Tibial nerve (tissue), 4 donors: ENCODE measurements around the gene MCC. TPM values are rescaled to one million over a fixed set of nuclear protein-coding genes. Genes with fewer than 3 reads are reported as not detected.

ENCODE experiments used
- DNase-seq, 2 donors: peaks; one replicate each; pipeline ENCODE4 v3.0.0-alpha.2; 2019; ENCODE audit warnings: low spot score in 2 of 2
- H3K27ac ChIP-seq, 4 donors: fragments of 200-600 bp; sonication (generic) in 3 of 4; one replicate each; pipeline ENCODE4 v1.5.1; 2017 to 2019; ENCODE audit warnings: mild to moderate bottlenecking in 1 of 4
- H3K27me3 ChIP-seq, 2 donors: fragments of 200-600 bp; sonication (generic) in 1 of 2; one replicate each; pipeline versions ENCODE4 v1.5.1 to v1.6.0; 2017 to 2019
- H3K36me3 ChIP-seq, 3 donors: fragments of 200-600 bp; sonication (generic); one replicate each; pipeline ENCODE4 v1.5.1; 2018 to 2019
- H3K4me1 ChIP-seq, 4 donors: fragments of 200-600 bp; sonication (generic) in 3 of 4; one replicate each; pipeline ENCODE4 v1.5.1; 2017 to 2019
- H3K4me3 ChIP-seq, 4 donors: fragments of 200-600 bp; sonication (generic) in 3 of 4; one replicate each; pipeline ENCODE4 v1.5.1; 2017 to 2019; ENCODE audit warnings: mild to moderate bottlenecking in 1 of 4, moderate library complexity in 1 of 4
- H3K9me3 ChIP-seq, 4 donors: fragments of 200-600 bp; sonication (generic) in 3 of 4; one replicate each; pipeline ENCODE4 v1.5.1; 2017 to 2019
- CTCF ChIP-seq, 5 experiments: fragments of 200-600 bp in 3 of 5; fragments of 450-650 bp in 2 of 5; sonication (generic) in 3 of 5; IDR thresholded peaks; one replicate each; pipeline ENCODE4 v1.5.1; 2016 to 2019; ENCODE audit warnings: antibody characterized with exemption in 5 of 5, mild to moderate bottlenecking in 3 of 5, moderate library complexity in 2 of 5
- EP300 ChIP-seq, 2 donors: sonication (generic); formaldehyde crosslinking; IDR thresholded peaks; one replicate each; pipeline ENCODE4 v1.6.1; 2017; ENCODE audit warnings: antibody characterized with exemption in 2 of 2, mild to moderate bottlenecking in 1 of 2
- POLR2A ChIP-seq, 2 donors: fragments of 450-650 bp; IDR thresholded peaks; one replicate each; pipeline ENCODE4 v1.6.1; 2017; ENCODE audit warnings: antibody characterized with exemption in 2 of 2, mild to moderate bottlenecking in 2 of 2, moderate library complexity in 2 of 2
- WGBS, 2 donors: methylation state at CpG; one replicate each; pipeline ENCODE4 v1.1.5; 2018; 5-methylcytosine and 5-hydroxymethylcytosine counted together
- total RNA-seq, 4 donors: library from RNA; depleted of rRNA; stranded (reverse); fragments of >200 nt; gene quantifications; one replicate each; pipeline ENCODE4 v1.1.0, GENCODE V29; 2016

The MCC gene
- total RNA-seq, 4 donors from 2014 or later: 55.5 to 122 (median 80.9) TPM

DNA sequence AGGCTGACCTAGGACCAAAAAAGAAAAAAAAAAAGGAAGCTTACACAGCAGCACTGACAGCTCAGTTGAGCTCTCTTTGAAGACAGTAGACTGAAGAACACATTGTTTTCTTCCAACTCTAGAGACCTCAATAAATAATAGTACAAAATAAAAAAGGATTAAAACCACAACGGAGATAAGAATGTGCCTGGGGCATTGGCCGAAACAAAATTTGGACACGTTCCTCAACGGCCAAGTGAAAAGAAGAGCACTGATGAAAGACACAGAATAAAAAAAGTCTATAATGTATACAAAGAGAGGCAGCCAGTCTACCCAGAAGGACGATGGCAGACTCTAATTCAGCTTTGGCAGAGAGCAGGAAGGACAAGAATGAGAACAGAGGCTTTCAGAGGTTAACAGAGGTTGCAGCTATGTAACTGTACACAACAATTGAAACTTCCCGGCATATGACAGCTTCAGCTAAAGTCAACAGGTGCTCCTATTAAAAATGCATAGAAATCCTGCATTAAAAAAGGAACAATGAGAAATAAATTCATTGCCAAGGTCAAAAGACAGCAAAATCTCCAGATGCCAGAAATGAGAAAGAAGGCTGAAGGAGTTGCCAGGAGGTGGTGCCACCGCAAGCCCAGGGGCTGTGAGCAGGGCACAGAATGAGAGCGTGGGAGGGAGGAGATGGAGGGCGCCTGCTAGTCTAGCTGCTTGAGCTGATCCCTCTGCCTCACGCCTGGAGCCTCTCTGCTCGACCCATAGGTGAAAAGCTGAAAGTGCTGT, 397.7 kb downstream of the MCC start:
- DNase-seq: no peak
- Histone ChIP-seq H3K36me3 (peaks cover 0 to 3% (median 0%) of the 10 kb centered on the region in 3 donors), H3K9me3 (no peaks in the 10 kb centered on the region), H3K27me3 (no peaks in the 10 kb centered on the region), H3K27ac (peak overlapping the region in 1 of 4 donors; percentile 6), H3K4me3 (no peak overlapping the region), H3K4me1 (peaks cover 0 to 22% (median 11%) of the 10 kb centered on the region in 4 donors)
- TF ChIP-seq CTCF (IDR thresholded peaks at IDR 0.05): peak in 1 of 5 experiments; percentile 28
- TF ChIP-seq EP300 (IDR thresholded peaks at IDR 0.05): no peak
- 35 to 39% methylated on average over 11 of the region's 11 CpGs for WGBS, 2 donors

DNA sequence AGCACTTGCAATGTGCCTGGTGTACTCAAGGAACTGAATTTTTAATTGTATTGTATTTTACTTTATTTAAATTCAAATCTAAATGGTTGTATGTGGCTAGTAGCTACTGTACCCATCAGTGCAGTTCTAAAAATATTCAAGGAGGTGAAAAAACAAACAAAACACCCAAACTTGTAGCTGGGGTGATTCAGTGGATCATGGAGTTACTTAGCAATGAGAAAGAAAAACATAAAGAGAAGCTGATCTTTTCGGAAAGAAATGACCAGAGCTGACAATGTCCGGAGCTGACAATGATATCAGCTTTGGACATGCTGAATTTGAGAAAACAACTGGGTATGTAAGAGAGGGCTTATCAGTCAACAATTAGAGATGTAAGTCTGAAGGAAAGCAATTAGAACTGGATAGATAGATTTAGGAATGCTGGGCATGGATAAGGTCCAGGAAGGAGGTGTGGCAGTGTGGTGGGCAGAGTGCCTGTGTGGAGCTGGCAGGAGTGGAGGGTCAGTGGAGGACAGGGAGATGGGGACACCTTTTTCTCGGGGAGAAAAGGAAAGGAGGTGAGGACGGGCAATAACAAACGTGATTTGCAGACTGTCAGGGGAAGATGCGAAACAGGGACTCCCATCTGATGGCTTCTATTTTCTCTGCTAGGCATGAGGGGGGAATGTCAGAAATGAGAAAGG, 398.5 kb downstream of the MCC start:
- H3K9me3 ChIP-seq: no peaks in the 10 kb centered on the region
- DNase-seq: no peak
- H3K4me1 ChIP-seq: peaks cover 0 to 22% (median 11%) of the 10 kb centered on the region in 4 donors
- 51 to 60% methylated on average over 6 of the region's 6 CpGs for WGBS, 2 donors
- H3K4me3 ChIP-seq: no peak overlapping the region
- no peaks in the 10 kb centered on the region for H3K27me3 ChIP-seq
- H3K36me3 ChIP-seq: peaks cover 0 to 5% (median 0%) of the 10 kb centered on the region in 3 donors
- no peak for TF ChIP-seq CTCF (IDR thresholded peaks at IDR 0.05)
- H3K27ac ChIP-seq: peak overlapping the region in 1 of 4 donors; percentile 14

GRCh38 chr5:113087976-113088514, 400.2 kb downstream of the MCC start:
- Histone ChIP-seq H3K9me3 (no peaks in the 10 kb centered on the region), H3K4me1 (peaks cover 0 to 26% (median 11%) of the 10 kb centered on the region in 4 donors), H3K4me3 (no peak overlapping the region), H3K36me3 (peaks cover 0 to 18% (median 0%) of the 10 kb centered on the region in 3 donors), H3K27ac (no peak overlapping the region), H3K27me3 (no peaks in the 10 kb centered on the region)
- whole genome bisulfite sequencing, 2 donors: 68 to 71% methylated on average over 5 of the region's 5 CpGs
- TF ChIP-seq EP300 (IDR thresholded peaks at IDR 0.05) (no peak), CTCF (IDR thresholded peaks at IDR 0.05) (no peak), POLR2A (IDR thresholded peaks at IDR 0.05) (no peak)
- no peak for DNase-seq

- TF ChIP-seq CTCF (IDR thresholded peaks at IDR 0.05) (no peak), EP300 (IDR thresholded peaks at IDR 0.05) (no peak), POLR2A (IDR thresholded peaks at IDR 0.05) (no peak)
- peaks cover 0 to 23% (median 11%) of the 10 kb centered on the region in 4 donors for H3K4me1 ChIP-seq
- no peak for DNase-seq
- no peaks in the 10 kb centered on the region for H3K27me3 ChIP-seq
- no peaks in the 10 kb centered on the region for H3K9me3 ChIP-seq
- 92% methylated on average over 5 to 7 of the region's 7 CpGs for WGBS, 2 donors
- peaks cover 0 to 26% (median 0%) of the 10 kb centered on the region in 3 donors for H3K36me3 ChIP-seq
- H3K27ac ChIP-seq: no peak overlapping the region
- no peak overlapping the region for H3K4me3 ChIP-seq
Measured at GRCh38 chr5:113085880-113086409, 402.3 kb downstream of the MCC start.

DNA sequence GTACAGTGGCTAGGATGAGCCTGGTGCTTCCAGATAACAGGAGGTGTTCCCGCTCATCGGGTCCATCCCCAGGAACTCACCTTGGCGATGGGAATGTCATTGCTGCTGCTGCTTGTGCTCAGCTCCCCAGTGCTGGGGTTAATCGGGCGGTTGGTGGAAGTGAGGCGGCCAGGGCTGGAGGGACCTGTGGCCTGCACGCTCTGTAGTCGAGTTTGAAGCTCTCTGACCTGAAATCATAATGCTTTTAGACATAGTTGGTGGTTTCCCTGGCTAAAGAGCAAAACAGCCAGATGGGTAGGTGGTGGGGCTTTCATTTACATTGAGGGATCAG, 403.2 kb downstream of the MCC start:
- H3K36me3 ChIP-seq: peaks cover 0 to 26% (median 0%) of the 10 kb centered on the region in 3 donors
- 92 to 96% methylated on average over 8 of the region's 8 CpGs for WGBS, 2 donors
- no peak for TF ChIP-seq CTCF (IDR thresholded peaks at IDR 0.05)
- no peak for TF ChIP-seq POLR2A (IDR thresholded peaks at IDR 0.05)
- TF ChIP-seq EP300 (IDR thresholded peaks at IDR 0.05): no peak

More for the DNA sequence above, 403.2 kb downstream of the MCC start:
- peaks cover 0 to 14% (median 6%) of the 10 kb centered on the region in 4 donors for H3K4me1 ChIP-seq
- H3K27me3 ChIP-seq: no peaks in the 10 kb centered on the region
- H3K9me3 ChIP-seq: no peaks in the 10 kb centered on the region
- H3K27ac ChIP-seq: no peak overlapping the region
- no peak for DNase-seq
- H3K4me3 ChIP-seq: no peak overlapping the region
